Nephron (organoid): Measurements from ENCODE around the gene OR1I1.

Experiments used
- H3K27ac Mint-ChIP-seq, 3 experiments: 2 replicates each; pipeline ENCODE4 v1.8.0; 2020; ENCODE audit warnings: mixed read lengths in 3 of 3, mild to moderate bottlenecking in 2 of 3, moderate library complexity in 1 of 3
- H3K27me3 Mint-ChIP-seq: 2 replicates; pipeline ENCODE4 v1.8.0; 2021; ENCODE audit warnings: low read depth, mild to moderate bottlenecking, moderate library complexity, mixed read lengths
- H3K36me3 Mint-ChIP-seq: 2 replicates; pipeline ENCODE4 v1.8.0; 2020; ENCODE audit warnings: low read depth, mixed read lengths
- H3K4me1 Mint-ChIP-seq: 2 replicates; pipeline ENCODE4 v1.8.0; 2020; ENCODE audit warnings: mixed read lengths
- H3K4me3 Mint-ChIP-seq, 3 experiments: 2 replicates each; pipeline ENCODE4 v1.8.0; 2020; ENCODE audit warnings: mild to moderate bottlenecking in 3 of 3, mixed read lengths in 3 of 3, moderate library complexity in 2 of 3
- H3K9me3 Mint-ChIP-seq: 2 replicates; pipeline ENCODE4 v1.8.0; 2020; ENCODE audit warnings: mixed read lengths
- TF ChIP-seq, protein P1 (sequence below), 3 experiments: fragments of 200-600 bp; sonication (generic); IDR thresholded peaks; one replicate each; pipeline ENCODE4 v1.5.0; 2021; ENCODE audit warnings: antibody characterized with exemption in 3 of 3; ENCODE audit not compliant: unreplicated experiment in 3 of 3

OR1I1 gene

DNA sequence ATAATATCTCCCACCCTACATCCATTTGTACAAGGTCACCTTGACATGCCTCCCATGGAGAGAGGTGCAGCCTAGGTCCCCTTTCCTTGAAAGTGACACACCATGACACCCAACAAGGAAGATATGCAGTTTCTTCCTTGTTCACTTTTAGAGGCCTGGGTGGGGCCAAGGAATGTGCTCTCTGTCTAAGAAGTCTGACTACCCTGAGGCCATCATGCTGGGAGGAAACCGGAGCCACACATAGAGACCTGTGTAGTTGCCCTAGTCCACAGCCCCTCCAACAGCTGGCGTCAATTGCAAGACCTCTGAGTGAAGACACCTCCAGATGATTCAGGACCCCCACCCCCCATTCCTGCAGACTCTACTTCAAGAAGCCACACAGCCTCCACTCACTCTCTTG lies 36.2 kb downstream of the OR1I1 start:
- H3K27me3 Mint-ChIP-seq: no peaks in the 10 kb centered on the region
- no peaks in the 10 kb centered on the region for H3K9me3 Mint-ChIP-seq
- H3K4me3 Mint-ChIP-seq: no peak overlapping the region
- TF ChIP-seq, protein P1, sequence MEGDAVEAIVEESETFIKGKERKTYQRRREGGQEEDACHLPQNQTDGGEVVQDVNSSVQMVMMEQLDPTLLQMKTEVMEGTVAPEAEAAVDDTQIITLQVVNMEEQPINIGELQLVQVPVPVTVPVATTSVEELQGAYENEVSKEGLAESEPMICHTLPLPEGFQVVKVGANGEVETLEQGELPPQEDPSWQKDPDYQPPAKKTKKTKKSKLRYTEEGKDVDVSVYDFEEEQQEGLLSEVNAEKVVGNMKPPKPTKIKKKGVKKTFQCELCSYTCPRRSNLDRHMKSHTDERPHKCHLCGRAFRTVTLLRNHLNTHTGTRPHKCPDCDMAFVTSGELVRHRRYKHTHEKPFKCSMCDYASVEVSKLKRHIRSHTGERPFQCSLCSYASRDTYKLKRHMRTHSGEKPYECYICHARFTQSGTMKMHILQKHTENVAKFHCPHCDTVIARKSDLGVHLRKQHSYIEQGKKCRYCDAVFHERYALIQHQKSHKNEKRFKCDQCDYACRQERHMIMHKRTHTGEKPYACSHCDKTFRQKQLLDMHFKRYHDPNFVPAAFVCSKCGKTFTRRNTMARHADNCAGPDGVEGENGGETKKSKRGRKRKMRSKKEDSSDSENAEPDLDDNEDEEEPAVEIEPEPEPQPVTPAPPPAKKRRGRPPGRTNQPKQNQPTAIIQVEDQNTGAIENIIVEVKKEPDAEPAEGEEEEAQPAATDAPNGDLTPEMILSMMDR (IDR thresholded peaks at IDR 0.05; ENCODE audit: unreplicated experiment in 3 of 3): no peak
- peaks cover 75% of the 10 kb centered on the region for H3K36me3 Mint-ChIP-seq
- H3K27ac Mint-ChIP-seq: no peak overlapping the region
- no peaks in the 10 kb centered on the region for H3K4me1 Mint-ChIP-seq

DNA sequence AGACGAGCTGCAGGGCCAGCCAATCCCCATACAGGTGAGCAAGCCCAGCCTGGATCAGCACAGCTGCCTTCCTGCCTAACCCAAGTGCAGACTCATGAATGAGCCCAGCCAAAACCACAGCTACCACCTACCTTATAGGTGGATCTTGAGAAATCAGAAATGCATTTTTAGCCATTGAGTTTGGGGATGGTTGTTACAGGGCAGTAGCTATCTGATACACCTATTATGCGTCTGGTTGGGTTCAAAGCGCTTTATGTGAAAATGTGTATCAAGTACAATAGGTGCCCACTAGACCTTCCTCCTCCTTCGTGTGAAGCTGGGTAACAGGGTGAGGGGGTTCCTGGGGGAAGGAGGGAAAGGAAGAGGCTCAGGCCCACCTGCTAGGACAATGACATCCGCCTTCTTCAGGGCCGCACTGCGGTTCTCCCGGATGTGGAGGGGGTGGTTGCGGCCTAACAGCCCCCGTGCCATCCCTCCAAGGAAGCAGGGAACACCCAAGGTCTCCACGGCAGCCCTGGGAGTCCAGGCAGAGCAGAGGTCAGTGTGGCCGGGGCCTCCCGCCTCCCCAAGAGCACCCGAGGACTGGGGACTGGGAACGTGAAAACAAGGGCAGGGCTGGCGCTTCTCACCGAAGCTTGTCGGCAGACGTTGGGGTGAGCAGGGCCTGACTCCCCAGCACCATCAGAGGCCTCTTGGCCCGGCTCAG lies 36.9 kb downstream of the OR1I1 start:
- no peak overlapping the region for H3K27ac Mint-ChIP-seq
- peaks cover 71% of the 10 kb centered on the region for H3K36me3 Mint-ChIP-seq
- peaks cover 2% of the 10 kb centered on the region for H3K4me1 Mint-ChIP-seq
- no peaks in the 10 kb centered on the region for H3K27me3 Mint-ChIP-seq
- TF ChIP-seq, protein P1 (IDR thresholded peaks at IDR 0.05; ENCODE audit: unreplicated experiment in 3 of 3): no peak
- no peak overlapping the region for H3K4me3 Mint-ChIP-seq
- H3K9me3 Mint-ChIP-seq: no peaks in the 10 kb centered on the region

DNA sequence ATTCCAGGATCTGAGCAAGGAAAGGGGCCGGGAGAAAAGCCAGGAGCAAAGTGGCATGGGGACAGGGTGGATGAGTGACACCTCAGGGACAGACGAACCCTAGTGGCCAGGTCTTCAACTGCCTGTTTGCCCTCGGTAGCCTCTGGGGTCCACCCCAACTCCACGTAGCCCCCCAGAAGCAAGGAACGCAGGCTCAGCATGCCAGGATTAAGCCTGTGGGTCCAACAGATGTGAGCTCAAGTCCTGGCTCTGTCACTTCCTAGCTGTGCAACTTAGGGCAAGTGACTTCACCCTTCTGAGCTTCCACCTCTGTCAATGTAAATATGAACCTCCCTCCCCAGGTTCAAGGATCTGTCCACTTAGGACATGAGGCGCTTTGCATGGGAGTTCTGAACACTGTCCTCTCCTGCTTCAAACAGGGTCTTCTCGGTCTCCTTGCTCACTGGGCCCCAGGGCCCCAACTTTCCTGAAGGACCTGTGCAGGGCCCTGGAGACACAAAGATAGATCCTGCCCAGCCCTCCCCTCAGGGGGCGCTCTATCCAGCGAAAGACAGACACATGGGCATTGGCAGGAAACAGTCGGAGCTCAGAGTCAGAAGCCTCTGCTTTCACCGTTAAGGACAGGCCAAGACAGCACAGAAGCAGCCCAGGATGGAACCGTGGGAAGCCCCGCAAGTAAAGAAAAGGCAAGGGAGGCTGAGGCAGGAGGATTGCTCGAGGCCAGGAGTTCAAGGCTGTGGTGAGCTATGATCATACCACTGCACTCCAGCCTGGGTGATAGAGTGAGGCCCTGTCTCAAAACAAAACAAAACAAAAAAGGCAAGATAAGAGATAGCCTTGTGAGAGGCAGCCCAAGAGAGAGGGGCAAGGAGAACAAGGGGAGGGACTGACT lies 38.4 kb downstream of the OR1I1 start:
- Mint-ChIP-seq H3K4me3 (peak overlapping the region; percentile 20 to 47 (median 45)), H3K36me3 (peaks cover 58% of the 10 kb centered on the region), H3K27ac (no peak overlapping the region), H3K27me3 (no peaks in the 10 kb centered on the region), H3K4me1 (peaks cover 13% of the 10 kb centered on the region), H3K9me3 (no peaks in the 10 kb centered on the region)
- TF ChIP-seq, protein P1 (IDR thresholded peaks at IDR 0.05; ENCODE audit: unreplicated experiment in 3 of 3): no peak

DNA sequence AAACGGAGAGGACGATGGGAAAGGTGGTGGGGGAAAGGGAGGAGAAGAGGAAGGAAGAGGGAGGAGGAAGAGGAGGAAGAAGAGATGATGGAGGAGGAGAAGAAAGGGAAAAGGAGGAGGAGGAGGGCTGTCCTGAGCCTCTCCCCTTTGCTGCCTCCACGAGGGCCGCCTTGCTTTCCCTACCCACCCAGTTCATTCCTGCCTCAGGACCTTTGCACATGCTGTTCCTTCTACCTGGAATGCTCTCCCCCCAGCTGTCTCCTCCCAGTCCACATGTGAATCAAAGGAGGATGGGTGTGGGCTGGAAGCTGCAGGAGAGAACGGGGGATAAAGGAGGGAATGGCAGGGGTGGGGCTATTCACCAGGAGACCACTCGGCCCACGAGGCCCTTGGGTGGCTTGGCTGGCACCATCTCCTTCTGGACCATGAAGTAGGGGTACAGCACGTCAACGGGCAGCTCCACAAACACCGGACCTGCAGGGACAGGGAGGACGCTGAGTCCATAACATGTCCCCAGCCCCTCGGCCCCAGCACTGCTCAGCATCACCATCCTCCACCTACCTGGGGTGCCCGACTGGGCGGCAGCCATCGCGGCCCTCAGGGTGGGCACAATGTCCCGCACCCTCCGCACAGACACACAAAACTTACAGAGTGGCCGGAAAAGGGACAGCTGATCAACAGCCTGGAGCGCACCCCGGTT lies 40.5 kb downstream of the OR1I1 start:
- H3K9me3 Mint-ChIP-seq: no peaks in the 10 kb centered on the region
- no peaks in the 10 kb centered on the region for H3K27me3 Mint-ChIP-seq
- peak overlapping the region in 1 of 3 experiments; percentile 50 for H3K4me3 Mint-ChIP-seq
- no peak overlapping the region for H3K27ac Mint-ChIP-seq
- peaks cover 18% of the 10 kb centered on the region for H3K4me1 Mint-ChIP-seq
- peaks cover 46% of the 10 kb centered on the region for H3K36me3 Mint-ChIP-seq
- TF ChIP-seq, protein P1 (IDR thresholded peaks at IDR 0.05; ENCODE audit: unreplicated experiment in 3 of 3): no peak

DNA sequence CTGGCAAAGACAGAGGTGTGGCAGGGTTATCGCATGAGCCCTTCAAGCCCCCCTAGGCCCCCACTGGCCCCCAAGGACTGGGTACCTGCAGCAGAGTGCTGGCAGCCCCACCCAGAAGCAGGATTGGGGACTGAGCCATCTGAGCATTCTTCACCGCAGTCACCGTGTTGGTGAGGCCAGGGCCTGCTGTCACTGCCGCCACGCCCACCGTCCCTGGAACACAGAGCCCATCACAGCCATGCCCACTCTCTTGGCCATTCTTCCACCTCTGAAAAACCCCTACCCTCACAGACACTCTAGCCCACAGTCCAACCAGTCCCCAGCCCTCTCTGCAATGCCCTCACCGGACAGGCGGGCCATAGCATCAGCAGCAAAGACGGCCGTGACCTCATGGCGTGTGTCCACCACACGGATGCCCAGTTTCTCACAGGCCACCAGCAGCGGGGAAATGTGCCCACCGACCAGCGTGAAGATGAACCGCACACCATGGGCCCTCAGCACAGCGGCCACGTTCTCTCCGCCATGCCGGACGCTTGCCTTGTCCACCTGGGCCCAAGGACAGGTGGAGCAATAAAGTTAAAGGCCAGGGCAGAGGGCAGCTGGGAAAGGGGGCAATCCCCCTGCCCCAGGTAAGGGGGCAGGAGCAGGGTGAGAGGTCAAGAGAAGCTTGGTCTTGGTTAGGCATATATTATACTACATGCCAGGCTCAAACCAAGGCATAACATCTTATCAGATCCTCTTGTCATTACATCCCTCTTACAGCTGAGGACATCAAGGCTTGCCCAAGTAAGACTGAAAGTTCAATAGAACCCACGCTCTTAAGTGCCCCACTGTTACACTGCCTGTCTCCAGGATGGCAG lies 41.2 kb downstream of the OR1I1 start:
- H3K27me3 Mint-ChIP-seq: no peaks in the 10 kb centered on the region
- peak overlapping the region; percentile 95 to 97 (median 97) for H3K4me3 Mint-ChIP-seq
- H3K4me1 Mint-ChIP-seq: peaks cover 18% of the 10 kb centered on the region
- H3K36me3 Mint-ChIP-seq: peaks cover 39% of the 10 kb centered on the region
- no peak overlapping the region for H3K27ac Mint-ChIP-seq
- no peaks in the 10 kb centered on the region for H3K9me3 Mint-ChIP-seq
- TF ChIP-seq, protein P1 (IDR thresholded peaks at IDR 0.05; ENCODE audit: unreplicated experiment in 3 of 3): no peak
